Endothelial cell of umbilical vein (primary cell): ENCODE results near the gene SMARCC1. TPM values are rescaled to one million over a fixed set of nuclear protein-coding genes. Genes with fewer than 3 reads are reported as not detected.
A peak's percentile ranks its signal among the peaks of the same experiment; 100 is the strongest.

ENCODE experiments used
- BruUV-seq: library from RNA; stranded (reverse); fragments of 400-500 nt; replicated peaks from 2 replicates; lab custom pipeline; 2021; lab: Mats Ljungman, UMichigan
- CTCF ChIA-PET: fragments of 300-600, 350-600 bp; sonication (Branson Sonifier 250); formaldehyde crosslinking; loops from one replicate; lab custom pipeline; 2021; ENCODE audit warnings: antibody characterized with exemption, inconsistent platforms; lab: Charles Lee
- POLR2A ChIA-PET: fragments of 300-600, 350-600 bp; sonication (Branson Sonifier 250); formaldehyde crosslinking; loops from one replicate; lab custom pipeline; 2021; ENCODE audit warnings: antibody characterized with exemption, inconsistent platforms; lab: Charles Lee
- DNase-seq: peaks from one replicate; pipeline ENCODE4 v3.0.0-alpha.2; 2011; ENCODE audit warnings: low read depth, low spot score
- FAIRE-seq: peaks from 2 replicates; lab custom pipeline; 2011; peaks lifted over from hg19 to GRCh38; lab: Jason Lieb, UNC
- H2AFZ ChIP-seq: 2 replicates; pipeline ENCODE4 v1.6.0; 2012; ENCODE audit warnings: low read depth, low read length, control low read depth, inconsistent platforms
- H3K27ac ChIP-seq: 2 replicates; pipeline ENCODE4 v1.5.1; 2011; ENCODE audit warnings: low read depth, mild to moderate bottlenecking, control low read depth, low read length, moderate library complexity; ENCODE audit not compliant: insufficient read depth
- H3K27me3 ChIP-seq, 2 experiments: 2 replicates each; pipeline versions ENCODE4 v1.6.0 to v1.6.1; 2011; ENCODE audit warnings: low read length in 2 of 2, mixed read lengths in 1 of 2; ENCODE audit not compliant: control insufficient read depth in 2 of 2, insufficient read depth in 2 of 2
- H3K36me3 ChIP-seq, 2 experiments: 2 replicates in 1 of 2; 3 replicates in 1 of 2; pipeline ENCODE4 v1.5.1; 2011; ENCODE audit warnings: low read length in 2 of 2, mild to moderate bottlenecking in 1 of 2, moderate library complexity in 1 of 2; ENCODE audit not compliant: control insufficient read depth in 2 of 2, insufficient read depth in 2 of 2; ENCODE audit errors: extremely low read depth in 1 of 2
- H3K4me1 ChIP-seq: 3 replicates; pipeline ENCODE4 v1.5.1; 2011; ENCODE audit warnings: mild to moderate bottlenecking, low read length; ENCODE audit not compliant: control insufficient read depth, insufficient read depth; ENCODE audit errors: extremely low read depth
- H3K4me2 ChIP-seq: 2 replicates; pipeline ENCODE4 v1.6.1; 2011; ENCODE audit warnings: low read length, control low read depth, mixed read lengths; ENCODE audit not compliant: insufficient read depth
- H3K4me3 ChIP-seq, 3 experiments: fragments of 200-600 bp in 1 of 3; sonication (generic), shearing (Covaris generic) in 1 of 3; replicated peaks in 1 of 3; 2 replicates each; pipeline ENCODE4 v1.5.1; 2011 to 2016; ENCODE audit warnings: control low read depth in 3 of 3, low read length in 3 of 3, mild to moderate bottlenecking in 2 of 3, inconsistent platforms in 1 of 3, low read depth in 1 of 3, moderate library complexity in 1 of 3; ENCODE audit not compliant: insufficient read depth in 1 of 3
- H3K79me2 ChIP-seq: 2 replicates; pipeline ENCODE4 v1.6.0; 2012; ENCODE audit warnings: low read length, inconsistent platforms; ENCODE audit not compliant: control insufficient read depth, insufficient read depth
- H3K9ac ChIP-seq: replicated peaks from 2 replicates; pipeline ENCODE3; 2011; ENCODE audit warnings: low read length, control low read depth; ENCODE audit not compliant: insufficient read depth; ENCODE audit errors: extremely low read depth
- H3K9me1 ChIP-seq: replicated peaks from 3 replicates; pipeline ENCODE4 v1.6.0; 2011; ENCODE audit warnings: mild to moderate bottlenecking, low read length; ENCODE audit not compliant: control insufficient read depth, insufficient read depth; ENCODE audit errors: extremely low read depth
- H3K9me3 ChIP-seq: replicated peaks from 2 replicates; pipeline ENCODE4 v1.5.1; 2012; ENCODE audit warnings: low read length, inconsistent platforms; ENCODE audit not compliant: control insufficient read depth, insufficient read depth
- H4K20me1 ChIP-seq: replicated peaks from 2 replicates; pipeline ENCODE3; 2011; ENCODE audit warnings: mild to moderate bottlenecking, low read length; ENCODE audit not compliant: control insufficient read depth, insufficient read depth; ENCODE audit errors: extremely low read depth
- JUN ChIP-seq: IDR thresholded peaks from 2 replicates; pipeline ENCODE4 v1.6.1; 2011; ENCODE audit warnings: borderline replicate concordance, low read depth; ENCODE audit not compliant: insufficient read length, insufficient read depth
- MYC ChIP-seq: IDR thresholded peaks from one replicate; pipeline ENCODE4 v1.6.1; 2011; ENCODE audit warnings: mild to moderate bottlenecking, low read depth, low read length
- POLR2A ChIP-seq: IDR thresholded peaks from 2 replicates; pipeline ENCODE4 v1.6.1; 2012; ENCODE audit warnings: low read depth, mild to moderate bottlenecking, control low read depth, low read length
- POLR2AphosphoS5 ChIP-seq: IDR thresholded peaks from 2 replicates; pipeline ENCODE4 v1.6.1; 2012; ENCODE audit warnings: low read depth, mild to moderate bottlenecking, control low read depth, low read length, moderate library complexity; ENCODE audit not compliant: insufficient read depth
- dilution Hi-C: fragments of 300-500 bp; cut with MboI; formaldehyde crosslinking; loops from one replicate; pipeline ENCODE4 v1.15.0; 2019; ENCODE audit warnings: low sequenced_read_pairs; ENCODE audit not compliant: extremely low pct_ligation_motif_present
- intact Hi-C: fragments of 100-400 bp; cut with micrococcal nuclease; formaldehyde crosslinking; loops from one replicate; pipeline ENCODE4 v1.10.0; 2022
- polyA plus RNA-seq, 4 experiments: library from polyadenylated mRNA; depleted of rRNA in 3 of 4; stranded (reverse) in 3 of 4; unstranded in 1 of 4; fragments of >200 nt; gene quantifications; 2 replicates each; pipeline versions ENCODE4 v1.2.1 to v1.2.3, GENCODE V29; 2011 to 2012; ENCODE audit warnings: missing spikeins in 1 of 4
- total RNA-seq: library from RNA; stranded (reverse); gene quantifications from 2 replicates; pipeline ENCODE4 v1.2.3, GENCODE V29; 2021
- TF ChIP-seq, protein P1 (sequence below): IDR thresholded peaks from 2 replicates; pipeline ENCODE4 v1.6.1; 2011; ENCODE audit not compliant: insufficient read depth, insufficient read length
- TF ChIP-seq, protein P2 (sequence below), 2 donors: IDR thresholded peaks; 1 replicate in 1 of 2; 2 replicates in 1 of 2; pipeline ENCODE4 v1.5.1; 2011; ENCODE audit warnings: low read length in 2 of 2, mild to moderate bottlenecking in 2 of 2, moderate library complexity in 2 of 2, control low read depth in 1 of 2, inconsistent platforms in 1 of 2, low read depth in 1 of 2; ENCODE audit not compliant: insufficient read depth in 1 of 2; ENCODE audit errors: extremely low read depth in 1 of 2

The SMARCC1 gene
- total and polyA plus RNA-seq, 2 donors (not counting 3 experiments of a cell fraction or from before 2014, with no cell fraction given): 23.0 to 138 TPM

DNA sequence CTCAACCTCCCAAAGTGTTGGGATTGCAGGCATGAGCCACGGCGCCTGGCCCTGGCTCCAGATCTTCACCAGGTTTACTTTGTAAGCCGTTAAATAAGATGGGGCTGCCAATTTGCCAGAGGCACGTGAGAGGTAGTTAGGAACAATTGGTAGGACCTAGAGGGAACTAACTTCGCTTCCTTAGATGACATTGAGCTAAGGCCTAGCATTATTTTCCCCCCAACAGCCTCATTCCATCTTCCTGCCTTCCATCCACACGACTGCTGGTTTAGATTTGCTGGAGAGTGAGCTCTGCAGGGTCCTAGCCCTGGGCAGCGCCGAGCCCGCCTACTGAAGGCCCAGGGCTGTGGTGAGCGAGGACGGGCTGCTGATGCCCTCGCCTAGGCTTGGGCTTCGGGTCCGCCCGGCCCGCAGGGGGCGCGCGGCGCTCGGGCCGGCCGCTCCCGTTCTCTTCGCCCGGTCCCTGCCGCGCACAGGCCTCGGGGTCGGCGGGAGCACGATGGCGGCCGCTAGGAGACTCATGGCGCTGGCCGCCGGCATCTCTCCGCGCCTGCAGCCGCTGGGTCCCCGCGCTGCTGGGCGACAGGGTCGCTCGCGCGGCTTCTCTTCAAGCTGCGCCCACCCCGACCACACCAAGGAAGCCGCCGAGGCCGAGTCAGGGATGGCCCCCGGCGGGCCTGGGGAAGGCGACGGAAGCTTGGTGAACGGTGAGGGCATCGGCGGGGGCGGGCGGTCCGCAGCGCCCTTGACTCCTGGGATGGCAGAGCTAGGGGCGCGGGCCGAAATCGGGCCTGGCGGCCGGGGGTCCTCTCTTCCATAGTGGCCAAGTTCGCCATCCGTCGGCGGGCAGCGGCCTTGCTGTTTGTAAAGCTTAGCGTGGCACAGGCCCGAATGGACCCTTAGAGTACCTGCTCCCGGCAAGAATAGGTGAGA lies 43.1 kb upstream of the SMARCC1 start:
- Histone ChIP-seq H3K4me3 (peak overlapping the region; percentile 78 to 97 (median 82)), H3K4me2 (peak overlapping the region; percentile 96), H3K9ac (peak overlapping the region; percentile 92), H3K36me3 (peaks cover 7 to 13% of the 10 kb centered on the region in 2 experiments), H3K9me1 (peaks cover 3% of the 10 kb centered on the region), H2AFZ (peak overlapping the region; percentile 86), H3K27ac (peak overlapping the region; percentile 68), H3K79me2 (peaks cover 30% of the 10 kb centered on the region), H3K27me3 (no peaks in the 10 kb centered on the region), H4K20me1 (no peaks in the 10 kb centered on the region), H3K4me1 (peaks cover 19% of the 10 kb centered on the region), H3K9me3 (no peaks in the 10 kb centered on the region)
- FAIRE-seq (peak; percentile 70), DNase-seq (peak; percentile 85)
- POLR2A ChIA-PET: interaction anchor here (0.5 to 1.4 kb wide), 6 partner anchors 10 to 773 kb away, joined by 3 to 7 read pairs (median 4); no protein-coding TSS in a partner anchor
- CTCF ChIA-PET: interaction anchor here (0.7 to 4.1 kb wide), 19 partner anchors 10 to 333 kb away, joined by 3 to 69 read pairs (median 5); partner anchors contain the start of gene DHX30
- intact Hi-C loops: loop anchor here (1.0 kb wide), 3 partner anchors 22 to 326 kb away; partner anchors contain the start of gene DHX30
- no TSS peak for BruUV-seq
- dilution Hi-C loops: no loop called here
- peak; percentile 83 for TF ChIP-seq POLR2A
- TF ChIP-seq, protein P1, sequence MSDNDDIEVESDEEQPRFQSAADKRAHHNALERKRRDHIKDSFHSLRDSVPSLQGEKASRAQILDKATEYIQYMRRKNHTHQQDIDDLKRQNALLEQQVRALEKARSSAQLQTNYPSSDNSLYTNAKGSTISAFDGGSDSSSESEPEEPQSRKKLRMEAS: no peak
- TF ChIP-seq, protein P2, sequence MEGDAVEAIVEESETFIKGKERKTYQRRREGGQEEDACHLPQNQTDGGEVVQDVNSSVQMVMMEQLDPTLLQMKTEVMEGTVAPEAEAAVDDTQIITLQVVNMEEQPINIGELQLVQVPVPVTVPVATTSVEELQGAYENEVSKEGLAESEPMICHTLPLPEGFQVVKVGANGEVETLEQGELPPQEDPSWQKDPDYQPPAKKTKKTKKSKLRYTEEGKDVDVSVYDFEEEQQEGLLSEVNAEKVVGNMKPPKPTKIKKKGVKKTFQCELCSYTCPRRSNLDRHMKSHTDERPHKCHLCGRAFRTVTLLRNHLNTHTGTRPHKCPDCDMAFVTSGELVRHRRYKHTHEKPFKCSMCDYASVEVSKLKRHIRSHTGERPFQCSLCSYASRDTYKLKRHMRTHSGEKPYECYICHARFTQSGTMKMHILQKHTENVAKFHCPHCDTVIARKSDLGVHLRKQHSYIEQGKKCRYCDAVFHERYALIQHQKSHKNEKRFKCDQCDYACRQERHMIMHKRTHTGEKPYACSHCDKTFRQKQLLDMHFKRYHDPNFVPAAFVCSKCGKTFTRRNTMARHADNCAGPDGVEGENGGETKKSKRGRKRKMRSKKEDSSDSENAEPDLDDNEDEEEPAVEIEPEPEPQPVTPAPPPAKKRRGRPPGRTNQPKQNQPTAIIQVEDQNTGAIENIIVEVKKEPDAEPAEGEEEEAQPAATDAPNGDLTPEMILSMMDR (IDR thresholded peaks at IDR 0.05; ENCODE audit: extremely low read depth in 1 of 2, insufficient read depth in 1 of 2, low read depth in 1 of 2, low read length in 2 of 2): peak; percentile 82 to 96
- TF ChIP-seq JUN: no peak
- TF ChIP-seq POLR2AphosphoS5: peak; percentile 95
- TF ChIP-seq MYC: peak; percentile 38
